T-cell (primary cell): ENCODE data around the gene AKAP8L. TPM values are rescaled to one million over a fixed set of nuclear protein-coding genes. Genes with fewer than 3 reads are reported as not detected.
"Not testable (repeated sequence)": the region's sequence is repeated elsewhere in the genome, so short reads cannot be mapped to it uniquely, and the experiment has no call there.

ENCODE experiments used
- ATAC-seq, 4 experiments: fragments of 200-7000 bp in 3 of 4; fragments of 150-1000 bp in 1 of 4; cut with Tn5 transposase; replicated peaks in 1 of 4; 1 replicate in 3 of 4; 2 replicates in 1 of 4; pipeline ENCODE4 v1.10.0; 2021; ENCODE audit warnings: moderate library complexity in 3 of 4, mild to moderate bottlenecking in 2 of 4, moderate number of reproducible peaks in 1 of 4
- CTCF ChIA-PET, 2 donors: fragments of 300-600 bp; sonication (Branson Sonifier 250); formaldehyde crosslinking; loops; one replicate each; lab custom pipeline; 2022; ENCODE audit warnings: antibody characterized with exemption in 2 of 2; lab: Charles Lee
- POLR2A ChIA-PET, 2 donors: fragments of 300-600 bp; sonication (Branson Sonifier 250); formaldehyde crosslinking; loops; one replicate each; lab custom pipeline; 2022; ENCODE audit warnings: antibody characterized with exemption in 2 of 2; lab: Charles Lee
- DNase-seq, 35 experiments: peaks; one replicate each; pipeline versions ENCODE4 v3.0.0 to v3.0.0-alpha.2; 2013 to 2023
- H3K27ac ChIP-seq: one replicate; pipeline ENCODE4 v1.5.1; 2013; ENCODE audit warnings: low read length
- H3K27me3 ChIP-seq, 2 experiments: replicated peaks in 1 of 2; 1 replicate in 1 of 2; 2 replicates in 1 of 2; pipeline versions ENCODE4 v1.6.1 to v1.7.0; 2013; ENCODE audit warnings: low read length in 1 of 2, mixed read lengths in 1 of 2; ENCODE audit not compliant: control insufficient read depth in 2 of 2, insufficient read depth in 2 of 2; ENCODE audit errors: extremely low read depth in 1 of 2
- H3K36me3 ChIP-seq, 2 donors: 1 replicate in 1 of 2; 2 replicates in 1 of 2; pipeline versions ENCODE4 v1.6.1 to v1.7.0; 2013; ENCODE audit warnings: low read length in 1 of 2; ENCODE audit not compliant: control insufficient read depth in 2 of 2, insufficient read depth in 1 of 2; ENCODE audit errors: extremely low read depth in 1 of 2
- H3K4me1 ChIP-seq, 2 experiments: 1 replicate in 1 of 2; 2 replicates in 1 of 2; pipeline versions ENCODE4 v1.6.1 to v1.7.0; 2013; ENCODE audit warnings: low read length in 2 of 2, mixed read lengths in 1 of 2; ENCODE audit not compliant: insufficient read depth in 2 of 2, control insufficient read depth in 1 of 2; ENCODE audit errors: extremely low read depth in 1 of 2
- H3K4me3 ChIP-seq, 2 donors: 1 replicate in 1 of 2; 2 replicates in 1 of 2; pipeline versions ENCODE4 v1.5.1 to v1.7.0; 2013; ENCODE audit warnings: mild to moderate bottlenecking in 2 of 2, low read length in 1 of 2, moderate library complexity in 1 of 2; ENCODE audit not compliant: control insufficient read depth in 1 of 2; ENCODE audit errors: extremely low read depth in 1 of 2
- H3K9me3 ChIP-seq: 2 replicates; pipeline ENCODE4 v1.7.0; 2013
- H3K27ac Mint-ChIP-seq, 2 donors: one replicate each; pipeline ENCODE4 v1.8.0; 2020 to 2021; ENCODE audit warnings: mild to moderate bottlenecking in 2 of 2, mixed read lengths in 2 of 2
- H3K27me3 Mint-ChIP-seq, 2 donors: one replicate each; pipeline ENCODE4 v1.8.0; 2021 to 2022; ENCODE audit warnings: mixed read lengths in 2 of 2
- H3K36me3 Mint-ChIP-seq: one replicate; pipeline ENCODE4 v1.8.0; 2021; ENCODE audit warnings: mixed read lengths
- H3K4me1 Mint-ChIP-seq, 3 donors: one replicate each; pipeline ENCODE4 v1.8.0; 2020 to 2022; ENCODE audit warnings: mixed read lengths in 3 of 3, mild to moderate bottlenecking in 1 of 3
- H3K4me3 Mint-ChIP-seq, 3 donors: one replicate each; pipeline ENCODE4 v1.8.0; 2020 to 2022; ENCODE audit warnings: mild to moderate bottlenecking in 3 of 3, mixed read lengths in 3 of 3, moderate library complexity in 3 of 3
- H3K9me3 Mint-ChIP-seq, 3 donors: one replicate each; pipeline ENCODE4 v1.8.0; 2020 to 2022; ENCODE audit warnings: mixed read lengths in 3 of 3
- WGBS: methylation state at CpG from one replicate; pipeline ENCODE4 v1.1.5; 2013; ENCODE audit warnings: missing lambda C conversion rate; ENCODE audit not compliant: insufficient coverage; 5-methylcytosine and 5-hydroxymethylcytosine counted together
- total RNA-seq, 35 experiments: library from RNA in 6 of 35; stranded (reverse) in 6 of 35; fragments of 120-200 nt in 1 of 35; gene quantifications; one replicate each; pipeline versions ENCODE4 v1.2.1 to v1.2.4 and lab custom pipeline; 2013 to 2026

Gene AKAP8L
- total RNA-seq, 5 donors from 2014 or later (not counting 1 experiment from before 2014, with no cell fraction given) = 134 to 198 (median 184) TPM

DNA sequence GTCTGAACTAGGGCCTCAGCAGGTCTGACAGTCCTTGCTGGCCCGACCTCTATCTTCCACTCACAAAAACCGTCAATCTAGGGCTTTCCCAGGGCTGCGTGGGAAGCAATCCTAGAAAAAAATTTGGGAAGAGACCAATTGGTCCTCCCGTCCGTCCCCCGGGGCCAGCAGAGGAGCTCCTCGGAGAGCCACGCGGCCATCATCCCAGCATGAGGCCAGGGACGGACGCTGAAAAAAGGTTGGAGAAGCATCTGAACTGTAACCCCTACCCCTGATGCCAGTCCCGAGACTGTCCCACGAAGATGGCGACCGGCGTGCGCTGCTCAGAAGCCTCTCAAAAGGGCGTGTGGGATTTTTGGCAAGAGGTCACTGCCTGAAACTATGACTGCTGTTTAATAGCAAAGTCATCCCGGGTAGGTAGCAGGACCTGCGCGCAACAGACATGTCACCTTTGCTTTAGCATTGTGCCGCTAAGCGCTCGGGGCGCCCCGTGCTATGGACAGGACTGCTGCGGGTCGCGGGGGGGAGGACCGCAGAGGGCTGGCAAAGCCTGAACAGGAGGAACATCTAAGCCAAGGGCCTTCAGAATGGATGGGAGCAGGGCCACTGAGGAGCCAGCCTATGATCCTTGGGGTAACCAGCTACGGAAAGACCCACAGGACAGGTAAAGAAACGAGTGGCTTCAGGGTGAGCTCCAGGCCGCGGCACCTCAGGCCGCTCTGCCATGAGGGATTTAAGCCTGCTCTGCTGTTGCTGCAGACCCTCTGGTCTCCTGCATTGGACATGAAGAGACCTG, 49.8 kb downstream of the AKAP8L start:
- no peaks in the 10 kb centered on the region for H3K9me3 ChIP-seq
- H3K4me1 ChIP-seq = peaks cover 0 to 12% of the 10 kb centered on the region in 2 experiments
- no peaks in the 10 kb centered on the region for H3K27me3 Mint-ChIP-seq
- 97% methylated on average over 33 of the region's 35 CpGs for whole genome bisulfite sequencing
- DNase-seq (no peak), ATAC-seq (no peak)
- peaks cover 25% of the 10 kb centered on the region for H3K36me3 Mint-ChIP-seq
- H3K9me3 Mint-ChIP-seq = no peaks in the 10 kb centered on the region
- H3K4me3 ChIP-seq = no peak overlapping the region
- no peaks in the 10 kb centered on the region for H3K27me3 ChIP-seq
- ChIA-PET POLR2A (interaction anchor here in 1 of 2 donors (0.5 kb wide), 1 partner anchor 1132 kb away, joined by 7 read pairs; no protein-coding TSS in a partner anchor), CTCF (no interaction called here)
- peaks cover 27 to 85% of the 10 kb centered on the region in 2 donors for H3K36me3 ChIP-seq
- no peak overlapping the region for H3K27ac Mint-ChIP-seq
- no peak overlapping the region for H3K27ac ChIP-seq
- H3K4me1 Mint-ChIP-seq = peaks cover 4 to 10% (median 5%) of the 10 kb centered on the region in 3 donors
- no peak overlapping the region for H3K4me3 Mint-ChIP-seq

DNA sequence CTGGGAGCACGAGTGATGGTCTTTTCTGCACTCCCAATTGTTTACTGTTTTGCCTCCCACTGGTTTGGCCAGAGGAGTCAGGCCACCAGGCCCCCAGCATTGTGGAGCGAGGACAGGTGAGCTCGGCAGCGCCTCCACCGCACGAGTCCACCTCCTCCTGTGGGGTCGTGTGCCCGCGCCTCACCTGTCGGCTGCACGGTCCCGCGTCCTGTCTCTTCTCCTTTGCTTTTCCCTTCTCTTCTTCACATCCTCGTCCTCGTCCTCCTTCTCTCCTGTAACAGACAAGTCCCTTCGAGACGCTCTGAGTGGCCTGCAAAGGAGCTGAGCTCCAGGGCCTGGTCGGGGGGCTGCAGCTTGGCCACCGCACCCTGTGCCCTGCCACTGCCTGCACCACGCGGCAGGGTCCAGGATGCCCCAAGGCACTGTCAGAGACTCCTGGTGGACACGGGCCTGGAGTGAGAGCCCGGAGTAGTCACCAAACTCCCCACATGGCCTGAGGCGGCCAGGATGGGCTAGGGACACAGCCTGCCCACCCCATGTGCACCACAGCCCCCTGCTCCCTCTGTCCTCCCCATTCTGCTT, 50.6 kb downstream of the AKAP8L start:
- Histone ChIP-seq H3K4me1 (peaks cover 0 to 7% of the 10 kb centered on the region in 2 experiments), H3K4me3 (no peak overlapping the region), H3K9me3 (no peaks in the 10 kb centered on the region), H3K27me3 (no peaks in the 10 kb centered on the region), H3K27ac (no peak overlapping the region), H3K36me3 (peaks cover 27 to 76% of the 10 kb centered on the region in 2 donors)
- no peak overlapping the region for H3K27ac Mint-ChIP-seq
- no peaks in the 10 kb centered on the region for H3K27me3 Mint-ChIP-seq
- 98% methylated on average over 24 of the region's 24 CpGs for WGBS
- H3K4me1 Mint-ChIP-seq = peaks cover 0 to 4% (median 4%) of the 10 kb centered on the region in 3 donors
- no peaks in the 10 kb centered on the region for H3K9me3 Mint-ChIP-seq
- CTCF ChIA-PET = no interaction called here
- DNase-seq (no peak), ATAC-seq (no peak)
- H3K4me3 Mint-ChIP-seq = no peak overlapping the region
- POLR2A ChIA-PET = no interaction called here
- peaks cover 25% of the 10 kb centered on the region for H3K36me3 Mint-ChIP-seq

DNA sequence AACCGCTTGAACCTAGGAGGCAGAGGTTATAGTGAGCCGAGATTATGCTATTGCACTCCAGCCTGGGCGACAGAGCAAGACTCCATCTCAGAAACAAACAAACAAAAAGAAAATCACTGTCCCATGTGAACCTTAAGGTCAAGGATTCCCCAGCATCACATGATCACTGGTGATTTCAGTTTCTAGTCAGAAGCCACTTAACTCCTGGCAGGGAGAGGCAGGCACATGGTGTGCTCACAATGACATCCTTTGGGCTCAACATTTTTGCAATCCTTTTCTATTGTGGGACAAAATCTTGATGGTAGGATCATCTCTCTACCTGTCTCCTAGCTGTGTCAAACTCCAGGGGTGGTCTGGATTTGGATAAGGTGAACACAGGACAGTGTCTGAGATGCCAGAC, 51.3 kb downstream of the AKAP8L start:
- POLR2A ChIA-PET = no interaction called here

DNA sequence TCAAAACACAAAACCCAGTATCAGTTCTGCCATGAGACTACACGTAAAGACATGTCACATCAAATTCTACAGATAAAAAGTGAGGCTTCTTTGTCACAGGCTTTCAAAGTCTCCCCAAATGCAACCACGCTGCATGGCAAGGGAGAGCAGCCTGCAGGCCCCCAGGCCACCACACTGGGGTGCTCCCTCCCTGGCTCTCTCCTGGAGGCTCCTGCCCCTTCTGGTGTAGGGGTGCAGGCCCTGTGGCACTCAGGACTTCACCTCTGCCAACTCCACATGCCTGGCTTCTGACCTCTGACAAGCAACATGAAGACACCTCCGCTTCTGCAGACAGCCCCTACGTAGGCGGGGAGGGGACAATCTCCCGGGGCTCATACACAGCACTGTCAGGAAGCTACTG, 53.5 kb downstream of the AKAP8L start:
- Histone ChIP-seq H3K27me3 (no peaks in the 10 kb centered on the region), H3K4me1 (peaks cover 0 to 10% of the 10 kb centered on the region in 2 experiments), H3K4me3 (no peak overlapping the region), H3K36me3 (peaks cover 25 to 65% of the 10 kb centered on the region in 2 donors), H3K27ac (no peak overlapping the region), H3K9me3 (no peaks in the 10 kb centered on the region)
- Mint-ChIP-seq H3K27me3 (no peaks in the 10 kb centered on the region), H3K27ac (no peak overlapping the region), H3K9me3 (no peaks in the 10 kb centered on the region), H3K36me3 (peaks cover 27% of the 10 kb centered on the region), H3K4me3 (no peak overlapping the region), H3K4me1 (peaks cover 2 to 5% (median 4%) of the 10 kb centered on the region in 3 donors)
- DNase-seq = no peak
- POLR2A ChIA-PET = no interaction called here
- no peak for ATAC-seq
- CTCF ChIA-PET = no interaction called here
- 98% methylated on average over 6 of the region's 6 CpGs for WGBS

More for the DNA sequence above, 51.3 kb downstream of the AKAP8L start:
- Mint-ChIP-seq H3K9me3 (no peaks in the 10 kb centered on the region), H3K36me3 (peaks cover 20% of the 10 kb centered on the region), H3K27ac (no peak overlapping the region), H3K4me1 (peaks cover 0 to 4% (median 1%) of the 10 kb centered on the region in 3 donors), H3K4me3 (no peak overlapping the region), H3K27me3 (no peaks in the 10 kb centered on the region)
- no peaks in the 10 kb centered on the region for H3K27me3 ChIP-seq
- H3K27ac ChIP-seq = no peak overlapping the region
- no peaks in the 10 kb centered on the region for H3K9me3 ChIP-seq
- no peak for DNase-seq
- H3K36me3 ChIP-seq = peaks cover 27 to 69% of the 10 kb centered on the region in 2 donors
- no peak overlapping the region for H3K4me3 ChIP-seq
- no peak for ATAC-seq
- H3K4me1 ChIP-seq = peaks cover 0 to 3% of the 10 kb centered on the region in 2 experiments
- 100% methylated on average over 2 of the region's 3 CpGs for WGBS
- CTCF ChIA-PET = no interaction called here

DNA sequence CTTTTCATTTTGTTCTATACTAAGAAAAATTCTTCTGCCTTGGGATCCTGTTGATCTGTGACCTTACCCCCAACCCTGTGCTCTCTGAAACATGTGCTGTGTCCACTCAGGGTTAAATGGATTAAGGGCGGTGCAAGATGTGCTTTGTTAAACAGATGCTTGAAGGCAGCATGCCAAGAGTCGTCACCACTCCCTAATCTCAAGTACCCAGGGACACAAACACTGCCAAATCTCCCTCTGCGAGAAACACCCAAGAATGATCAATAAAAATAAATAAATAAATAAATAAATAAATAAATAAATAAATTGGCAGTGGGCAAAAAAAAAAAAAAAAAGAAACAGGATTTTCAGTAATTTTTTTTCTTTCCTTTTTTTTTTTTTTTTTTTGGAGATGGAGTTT, 55.0 kb downstream of the AKAP8L start:
- CTCF ChIA-PET, H3K4me3 ChIP-seq, H3K27ac ChIP-seq, H3K27ac Mint-ChIP-seq, H3K27me3 ChIP-seq, H3K9me3 Mint-ChIP-seq, ATAC-seq, DNase-seq, H3K27me3 Mint-ChIP-seq, H3K4me3 Mint-ChIP-seq, H3K4me1 Mint-ChIP-seq, H3K9me3 ChIP-seq: not testable (repeated sequence)
- Histone ChIP-seq H3K36me3 (peaks cover 18 to 62% of the 10 kb centered on the region in 2 donors), H3K4me1 (peaks cover 0 to 13% of the 10 kb centered on the region in 2 experiments)
- POLR2A ChIA-PET = interaction anchor here in 1 of 2 donors (0.7 kb wide), 1 partner anchor 46 kb away, joined by 6 read pairs; no protein-coding TSS in a partner anchor
- peaks cover 33% of the 10 kb centered on the region for H3K36me3 Mint-ChIP-seq
- no CpG with 5 or more reads among the region's 3 CpGs for WGBS

DNA sequence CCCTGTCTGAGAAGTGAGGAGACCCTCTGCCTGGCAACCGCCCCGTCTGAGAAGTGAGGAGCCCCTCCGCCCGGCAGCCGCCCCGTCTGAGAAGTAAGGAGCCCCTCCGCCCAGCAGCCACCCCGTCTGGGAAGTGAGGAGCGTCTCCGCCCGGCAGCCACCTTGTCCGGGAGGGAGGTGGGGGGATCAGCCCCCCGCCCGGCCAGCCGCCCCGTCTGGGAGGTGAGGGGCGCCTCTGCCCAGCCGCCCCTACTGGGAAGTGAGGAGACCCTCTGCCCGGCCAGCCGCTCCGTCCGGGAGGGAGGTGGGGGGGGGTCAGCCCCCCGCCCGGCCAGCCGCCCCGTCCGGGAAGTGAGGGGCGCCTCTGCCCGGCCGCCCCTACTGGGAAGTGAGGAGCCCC, 55.7 kb downstream of the AKAP8L start:
- POLR2A ChIA-PET, H3K27me3 ChIP-seq, H3K27ac ChIP-seq, H3K27me3 Mint-ChIP-seq, DNase-seq, H3K4me1 ChIP-seq, H3K9me3 ChIP-seq, H3K9me3 Mint-ChIP-seq, H3K4me1 Mint-ChIP-seq, ATAC-seq, H3K4me3 Mint-ChIP-seq, H3K27ac Mint-ChIP-seq, H3K4me3 ChIP-seq, CTCF ChIA-PET: not testable (repeated sequence)
- H3K36me3 Mint-ChIP-seq = peaks cover 33% of the 10 kb centered on the region
- WGBS = no CpG with 5 or more reads among the region's 30 CpGs
- peaks cover 18 to 62% of the 10 kb centered on the region in 2 donors for H3K36me3 ChIP-seq
